HS-27A (cell line): Measurements from ENCODE around the gene GAL3ST1.
"Not testable (repeated sequence)": the region's sequence is repeated elsewhere in the genome, so short reads cannot be mapped to it uniquely, and the experiment has no call there.

Source experiments
- DNase-seq: peaks from one replicate; pipeline ENCODE4 v3.0.0-alpha.2; 2012; ENCODE audit warnings: low read depth, missing footprints

Gene GAL3ST1

GRCh38 chr22:30596199-30596598 is 21.7 kb upstream of the GAL3ST1 start:
- DNase-seq: no peak

GRCh38 chr22:30592360-30592713 is 17.9 kb upstream of the GAL3ST1 start:
- DNase-seq: not testable (repeated sequence)

GRCh38 chr22:30591588-30592359 is 17.3 kb upstream of the GAL3ST1 start, which contains the start of gene PES1:
TSS of gene PES1 (minus strand) at chr22:30591910. CDS start at chr22:30591833, 77 bp downstream.
- peak; percentile 92 for DNase-seq

GRCh38 chr22:30591191-30591587 is 16.7 kb upstream of the GAL3ST1 start:
- no peak for DNase-seq

- DNase-seq: no peak
Observed at GRCh38 chr22:30586414-30586813, 11.9 kb upstream of the GAL3ST1 start.

GRCh38 chr22:30584441-30584840 is 10.0 kb upstream of the GAL3ST1 start:
- no peak for DNase-seq

GRCh38 chr22:30582788-30583545 is 8.5 kb upstream of the GAL3ST1 start:
- DNase-seq: no peak

- DNase-seq: no peak
Observed at GRCh38 chr22:30582051-30582450, 7.6 kb upstream of the GAL3ST1 start.

GRCh38 chr22:30580896-30581295 is 6.4 kb upstream of the GAL3ST1 start:
- DNase-seq: no peak

- no peak for DNase-seq
Observed at GRCh38 chr22:30578481-30578880, 4.0 kb upstream of the GAL3ST1 start.

- no peak for DNase-seq
Observed at GRCh38 chr22:30575859-30576258, 1.4 kb upstream of the GAL3ST1 start.

- no peak for DNase-seq
Observed at GRCh38 chr22:30574997-30575671, 669 bp upstream of the GAL3ST1 start.

- no peak for DNase-seq
Observed at GRCh38 chr22:30573594-30574094, 821 bp downstream of the GAL3ST1 start.

- DNase-seq: no peak
Observed at GRCh38 chr22:30572840-30573593, 1.4 kb downstream of the GAL3ST1 start.

- DNase-seq: no peak
Observed at GRCh38 chr22:30572210-30572609, 2.3 kb downstream of the GAL3ST1 start.

- DNase-seq: no peak
Observed at GRCh38 chr22:30569674-30570202, 4.7 kb downstream of the GAL3ST1 start.

GRCh38 chr22:30568137-30568805 is 6.2 kb downstream of the GAL3ST1 start:
- DNase-seq: no peak

GRCh38 chr22:30567277-30567676 is 7.2 kb downstream of the GAL3ST1 start:
- DNase-seq: not testable (repeated sequence)

GRCh38 chr22:30566125-30566524 is 8.3 kb downstream of the GAL3ST1 start:
- DNase-seq: no peak

- DNase-seq: no peak
Observed at GRCh38 chr22:30565341-30565740, 9.1 kb downstream of the GAL3ST1 start.

- no peak for DNase-seq
Observed at GRCh38 chr22:30564761-30565119, 9.7 kb downstream of the GAL3ST1 start.
